HepG2 (cell line): Measurements from ENCODE around the gene SSC4D. TPM values are rescaled to one million over a fixed set of nuclear protein-coding genes. Genes with fewer than 3 reads are reported as not detected.

Experiments used
- CEBPB ChIP-seq: IDR thresholded peaks from 2 replicates; pipeline ENCODE4 v1.6.1; 2011; ENCODE audit warnings: low read depth, low read length, improper control_type of control experiment, borderline replicate concordance
- CHCHD3 ChIP-seq: sonication (generic); formaldehyde crosslinking; IDR thresholded peaks from 2 replicates; pipeline ENCODE4 v1.8.0; 2022; ENCODE audit warnings: mild to moderate bottlenecking, missing genetic modification reagents, moderate library complexity
- FOXJ3 ChIP-seq: sonication (generic); formaldehyde crosslinking; IDR thresholded peaks from 2 replicates; pipeline ENCODE4 v1.4.0; 2020; ENCODE audit warnings: missing genetic modification reagents, mild to moderate bottlenecking, borderline replicate concordance
- GABPA ChIP-seq, 2 experiments: IDR thresholded peaks; 2 replicates each; pipeline ENCODE4 v1.6.1; 2011 to 2016; ENCODE audit warnings: low read depth in 2 of 2, low read length in 1 of 2, missing biosample characterization in 1 of 2, missing genetic modification characterization in 1 of 2
- HIVEP1 ChIP-seq: sonication (generic); formaldehyde crosslinking; IDR thresholded peaks from 2 replicates; pipeline ENCODE4 v1.4.0; 2020; ENCODE audit warnings: mild to moderate bottlenecking, missing genetic modification reagents
- HMGA1 ChIP-seq: sonication (generic); formaldehyde crosslinking; conservative IDR thresholded peaks from 2 replicates; pipeline ENCODE4 v1.4.0; 2020; ENCODE audit warnings: missing genetic modification reagents
- HNRNPLL ChIP-seq: fragments of 200-400 bp; formaldehyde crosslinking; IDR thresholded peaks from 2 replicates; pipeline ENCODE4 v1.6.1; 2017; ENCODE audit warnings: mild to moderate bottlenecking, low read depth, low read length; ENCODE audit not compliant: poor library complexity, severe bottlenecking
- HOXA5 ChIP-seq: sonication (generic); formaldehyde crosslinking; IDR thresholded peaks from 2 replicates; pipeline ENCODE4 v1.4.0; 2020; ENCODE audit warnings: missing genetic modification reagents
- HOXA9 ChIP-seq: sonication (generic); formaldehyde crosslinking; IDR thresholded peaks from 2 replicates; pipeline ENCODE4 v1.8.1; 2022; ENCODE audit warnings: missing genetic modification reagents, mild to moderate bottlenecking, moderate library complexity, borderline replicate concordance
- KAT7 ChIP-seq: IDR thresholded peaks from 2 replicates; pipeline ENCODE4 v1.6.1; 2018; ENCODE audit warnings: borderline replicate concordance, missing compliant biosample characterization
- KLF12 ChIP-seq: sonication (generic); formaldehyde crosslinking; IDR thresholded peaks from 2 replicates; pipeline ENCODE4 v1.4.0; 2020; ENCODE audit warnings: missing genetic modification reagents, borderline replicate concordance
- MAFF ChIP-seq: IDR thresholded peaks from 2 replicates; pipeline ENCODE4 v1.6.1; 2011; ENCODE audit warnings: low read depth, low read length, improper control_type of control experiment
- MYC ChIP-seq: sonication (generic); formaldehyde crosslinking; IDR thresholded peaks from 2 replicates; pipeline ENCODE4 v1.9.0; 2021; ENCODE audit warnings: missing genetic modification reagents, borderline replicate concordance
- PAX8 ChIP-seq: sonication (generic); formaldehyde crosslinking; IDR thresholded peaks from 2 replicates; pipeline ENCODE4 v1.8.0; 2022; ENCODE audit warnings: mild to moderate bottlenecking, missing genetic modification reagents, borderline replicate concordance
- SMAD3 ChIP-seq: sonication (generic); formaldehyde crosslinking; IDR thresholded peaks from 2 replicates; pipeline ENCODE4 v1.4.0; 2020; ENCODE audit warnings: missing genetic modification reagents
- SSRP1 ChIP-seq: IDR thresholded peaks from 2 replicates; pipeline ENCODE4 v1.6.1; 2016; ENCODE audit warnings: control low read depth
- TARDBP ChIP-seq: sonication (generic); formaldehyde crosslinking; IDR thresholded peaks from 2 replicates; pipeline ENCODE4 v1.8.0; 2022; ENCODE audit warnings: mild to moderate bottlenecking, missing genetic modification reagents
- THRA ChIP-seq: sonication (generic); formaldehyde crosslinking; IDR thresholded peaks from 2 replicates; pipeline ENCODE4 v1.4.0; 2020; ENCODE audit warnings: missing genetic modification reagents, borderline replicate concordance
- ZNF143 ChIP-seq: sonication (generic); formaldehyde crosslinking; IDR thresholded peaks from 2 replicates; pipeline ENCODE4 v1.4.0; 2020; ENCODE audit warnings: missing genetic modification reagents
- ZNF414 ChIP-seq: sonication (generic); formaldehyde crosslinking; IDR thresholded peaks from 2 replicates; pipeline ENCODE4 v1.5.0; 2020; ENCODE audit warnings: missing genetic modification reagents
- ZNF530 ChIP-seq: sonication (generic); formaldehyde crosslinking; IDR thresholded peaks from 2 replicates; pipeline ENCODE4 v1.5.0; 2020; ENCODE audit warnings: low read depth, mild to moderate bottlenecking, missing genetic modification reagents
- ZNF557 ChIP-seq: sonication (generic); formaldehyde crosslinking; IDR thresholded peaks from 2 replicates; pipeline ENCODE4 v1.4.0; 2020; ENCODE audit warnings: missing genetic modification reagents
- ZNF597 ChIP-seq: sonication (generic); formaldehyde crosslinking; IDR thresholded peaks from 2 replicates; pipeline ENCODE4 v1.5.0; 2020; ENCODE audit warnings: missing genetic modification reagents
- ZNF737 ChIP-seq: sonication (generic); formaldehyde crosslinking; IDR thresholded peaks from 2 replicates; pipeline ENCODE4 v1.5.0; 2020; ENCODE audit warnings: missing genetic modification reagents, mild to moderate bottlenecking, borderline replicate concordance
- ZXDC ChIP-seq: sonication (generic); formaldehyde crosslinking; IDR thresholded peaks from 2 replicates; pipeline ENCODE4 v1.5.0; 2020; ENCODE audit warnings: mild to moderate bottlenecking, missing genetic modification reagents
- polyA plus RNA-seq, 8 experiments: library from polyadenylated mRNA; depleted of rRNA in 3 of 8; stranded (reverse) in 7 of 8; unstranded in 1 of 8; fragments of >200 nt; fragmentation: Illumina TruSeq in 4 of 8; extraction: Trizol in 4 of 8; gene quantifications; 2 replicates each; pipeline versions ENCODE4 v1.2.1 to v1.2.3, GENCODE V29; 2011 to 2016; ENCODE audit warnings: low read depth in 4 of 8, missing spikeins in 1 of 8, mixed read lengths in 1 of 8; ENCODE audit not compliant: insufficient read depth in 1 of 8
- total RNA-seq, 5 experiments: library from RNA; depleted of rRNA; stranded (reverse); fragments of >200 nt; fragmentation: Illumina TruSeq; extraction: Trizol; gene quantifications; 2 replicates each; pipeline ENCODE4 v1.2.3, GENCODE V29; 2016; ENCODE audit warnings: low read depth in 1 of 5

SSC4D gene
- total and polyA plus RNA-seq, 2 of the 13 experiments (the other 11 are each of a cell fraction or from before 2014, with no cell fraction given) = 33.3 to 63.8 TPM

- peak; percentile 48; the same call in 1 of the 2 replicates for TF ChIP-seq THRA (CRISPR knock-in tag)
- TF ChIP-seq ZNF530 (CRISPR knock-in tag) = 0 out of 2 replicates have a peak, but pooled peaks have one; percentile 49
- peak; percentile 58; the same call in 1 of the 2 replicates for TF ChIP-seq HIVEP1
- TF ChIP-seq MAFF = no peak
- TF ChIP-seq SMAD3 = no peak
- TF ChIP-seq GABPA (IDR thresholded peaks at IDR 0.05; ENCODE audit: low read depth, low read length) = no peak
- no peak for TF ChIP-seq GABPA (CRISPR knock-in tag; IDR thresholded peaks at IDR 0.05; ENCODE audit: low read depth)
- no peak for TF ChIP-seq ZNF143
- TF ChIP-seq CEBPB = no peak
- no peak for TF ChIP-seq KLF12
- peak; percentile 42; the same call in 1 of the 2 replicates for TF ChIP-seq PAX8
- no peak for TF ChIP-seq ZNF557
- peak; percentile 89 for TF ChIP-seq KAT7
- 0 out of 2 replicates have a peak, but pooled peaks have one; percentile 67 for TF ChIP-seq ZNF737 (CRISPR knock-in tag)
- no peak for TF ChIP-seq HMGA1 (CRISPR knock-in tag)
- TF ChIP-seq ZXDC (CRISPR knock-in tag) = 0 out of 2 replicates have a peak, but pooled peaks have one; percentile 48
- TF ChIP-seq MYC = peak; percentile 79; the same call in 1 of the 2 replicates
- TF ChIP-seq HOXA5 = peak; percentile 74; the same call in 1 of the 2 replicates
- no peak for TF ChIP-seq SSRP1 (CRISPR knock-in tag)
- peak; percentile 52 for TF ChIP-seq CHCHD3 (CRISPR knock-in tag)
- no peak for TF ChIP-seq FOXJ3 (CRISPR knock-in tag)
- no peak for TF ChIP-seq TARDBP (CRISPR knock-in tag)
- peak; percentile 77; the same call in 1 of the 2 replicates for TF ChIP-seq HOXA9 (CRISPR knock-in tag)
- no peak for TF ChIP-seq ZNF597 (CRISPR knock-in tag)
- 0 out of 2 replicates have a peak, but pooled peaks have one; percentile 29 for TF ChIP-seq ZNF414 (CRISPR knock-in tag)
- peak; percentile 30 for TF ChIP-seq HNRNPLL
Measured at GRCh38 chr7:76358481-76359110, 50.9 kb downstream of the SSC4D start, which contains the start of gene YWHAG (continued).
